Mammary epithelial cell (primary cell): ENCODE results near the gene RCCD1.

Experiments
- CTCF ChIP-seq, 2 donors: IDR thresholded peaks in 1 of 2; conservative IDR thresholded peaks in 1 of 2; 2 replicates each; pipeline ENCODE4 v1.5.1; 2011 to 2012; ENCODE audit warnings: inconsistent platforms in 2 of 2, low read length in 2 of 2, mild to moderate bottlenecking in 2 of 2, control low read depth in 1 of 2, low read depth in 1 of 2; ENCODE audit not compliant: insufficient read depth in 1 of 2; ENCODE audit errors: extremely low read depth in 1 of 2
- EZH2 ChIP-seq: IDR thresholded peaks from 2 replicates; pipeline ENCODE4 v1.6.1; 2012; ENCODE audit warnings: low read length, inconsistent platforms, borderline replicate concordance

GRCh38 chr15:90990446-90990845, 35.8 kb downstream of the RCCD1 start:
- TF ChIP-seq CTCF (conservative IDR thresholded peaks at IDR 0.05 in 1 of 2, IDR thresholded peaks at IDR 0.05 in 1 of 2; ENCODE audit: extremely low read depth in 1 of 2, insufficient read depth in 1 of 2, low read depth in 1 of 2, low read length in 2 of 2) (no peak), EZH2 (no peak)
